SK-N-MC (cell line): ENCODE results near the gene ATRNL1.
A peak's percentile ranks its signal among the peaks of the same experiment; 100 is the strongest.

ENCODE experiments used
- DNase-seq: peaks from one replicate; pipeline ENCODE4 v3.0.0-alpha.2; 2011; ENCODE audit warnings: low read depth, low spot score
- H3K27ac ChIP-seq: fragments of 200-600 bp; sonication (generic); 2 replicates; pipeline ENCODE4 v1.5.1; 2016; ENCODE audit warnings: mixed run types
- H3K36me3 ChIP-seq: fragments of 200-600 bp; sonication (generic); 2 replicates; pipeline ENCODE4 v1.6.1; 2017; ENCODE audit warnings: antibody characterized with exemption, low read length, mixed read lengths; ENCODE audit not compliant: insufficient read depth
- H3K4me3 ChIP-seq: fragments of 200-600 bp; sonication (generic); 2 replicates; pipeline ENCODE4 v1.5.1; 2016
- H3K9ac ChIP-seq: fragments of 200-600 bp; sonication (generic); 2 replicates; pipeline ENCODE4 v1.8.0; 2017; ENCODE audit warnings: mixed run types, mixed read lengths; ENCODE audit not compliant: insufficient read length
- H3K9me3 ChIP-seq: fragments of 200-600 bp; sonication (generic); 2 replicates; pipeline ENCODE4 v1.6.1; 2017; ENCODE audit warnings: low read depth, mild to moderate bottlenecking, antibody characterized with exemption, low read length, moderate library complexity, mixed read lengths
- EZH2 ChIP-seq: fragments of 200-600 bp; sonication (generic); IDR thresholded peaks from one replicate; pipeline ENCODE4 v1.6.1; 2017; ENCODE audit warnings: antibody characterized with exemption
- FOXP2 ChIP-seq: optimal IDR thresholded peaks from 2 replicates; pipeline ENCODE3; 2011; ENCODE audit warnings: mild to moderate bottlenecking, moderate library complexity; ENCODE audit not compliant: insufficient read depth; ENCODE audit errors: extremely low read length, control extremely low read depth
- POLR2AphosphoS5 ChIP-seq: IDR thresholded peaks from 2 replicates; pipeline ENCODE4 v1.6.1; 2012; ENCODE audit warnings: mild to moderate bottlenecking, low read depth, low read length, borderline replicate concordance

Gene ATRNL1

DNA sequence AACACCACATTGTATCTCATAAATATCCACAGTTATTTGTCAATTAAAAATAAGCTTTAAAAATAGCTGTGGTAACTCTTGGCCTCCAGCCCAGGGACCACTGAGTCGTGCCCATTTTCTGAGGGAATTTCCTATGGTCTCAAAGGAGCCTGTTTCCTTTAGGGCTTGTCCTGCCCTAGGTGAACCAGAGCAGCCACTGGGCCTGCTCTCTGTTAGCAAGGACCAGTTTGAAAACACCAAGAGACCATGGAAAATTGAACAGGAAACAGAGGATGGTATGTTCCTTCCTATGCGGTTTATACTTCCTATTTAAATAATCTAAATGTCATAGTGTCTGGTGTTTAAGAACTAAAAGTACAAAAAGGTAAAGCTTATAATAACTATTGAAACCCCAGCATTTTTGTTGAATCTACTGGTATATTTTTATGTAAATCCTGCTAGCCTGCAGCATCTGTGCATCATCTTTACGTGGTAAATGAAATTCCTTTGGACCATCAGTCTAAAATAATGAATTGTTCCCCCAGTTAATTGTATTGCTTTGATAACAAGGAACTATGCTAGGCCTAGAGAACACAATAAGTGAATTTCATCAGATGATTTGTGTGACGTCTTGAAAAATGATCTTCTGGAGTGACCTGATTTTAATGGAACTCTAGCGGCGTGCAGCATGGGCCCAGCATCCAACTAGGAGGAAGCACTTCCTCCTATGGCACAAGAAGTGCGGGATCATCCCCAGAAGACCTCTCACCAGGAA is 846.1 kb downstream of the ATRNL1 start:
- peak; percentile 56 for DNase-seq
- TF ChIP-seq POLR2AphosphoS5 (peak; percentile 15; the same call in 1 of the 2 replicates), EZH2 (no peak)

DNA sequence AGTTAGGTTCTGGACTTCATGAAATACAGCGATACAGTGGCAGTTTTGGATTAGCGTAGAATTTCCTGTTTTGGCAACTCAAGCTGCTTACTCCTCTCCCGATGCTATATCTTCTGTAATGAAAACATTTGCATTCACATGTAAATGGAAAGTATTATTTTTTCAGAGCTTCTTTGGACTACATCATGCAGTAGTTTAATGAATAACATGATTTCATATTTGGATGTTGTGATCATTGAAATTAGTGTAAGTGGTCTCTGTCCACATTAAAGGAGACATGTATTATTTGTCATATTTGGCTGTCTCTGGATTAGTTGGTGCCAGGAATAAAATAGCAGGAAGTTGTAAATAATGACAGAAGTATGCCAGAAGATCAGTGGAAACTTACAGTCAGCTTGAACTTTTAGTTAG is 848.2 kb downstream of the ATRNL1 start:
- no peaks in the 10 kb centered on the region for H3K36me3 ChIP-seq
- TF ChIP-seq FOXP2 (no peak), POLR2AphosphoS5 (no peak), EZH2 (no peak)
- no peak overlapping the region for H3K4me3 ChIP-seq
- DNase-seq, result no peak
- no peaks in the 10 kb centered on the region for H3K9me3 ChIP-seq
- H3K27ac ChIP-seq, result no peak overlapping the region
- no peak overlapping the region for H3K9ac ChIP-seq

More for the DNA sequence above, 846.1 kb downstream of the ATRNL1 start:
- Histone ChIP-seq H3K9ac (no peak overlapping the region), H3K27ac (no peak overlapping the region), H3K36me3 (no peaks in the 10 kb centered on the region), H3K9me3 (no peaks in the 10 kb centered on the region), H3K4me3 (no peak overlapping the region)

- H3K4me3 ChIP-seq, result no peak overlapping the region
- DNase-seq, result no peak
Observed at GRCh38 chr10:115942101-115942500, 848.9 kb downstream of the ATRNL1 start.

GRCh38 chr10:115944538-115944937 is 851.4 kb downstream of the ATRNL1 start:
- H3K4me3 ChIP-seq, result no peak overlapping the region
- H3K36me3 ChIP-seq, result no peaks in the 10 kb centered on the region
- DNase-seq, result no peak
- H3K27ac ChIP-seq, result no peak overlapping the region
- no peak overlapping the region for H3K9ac ChIP-seq
- TF ChIP-seq EZH2, result no peak
- TF ChIP-seq FOXP2, result no peak
- TF ChIP-seq POLR2AphosphoS5, result no peak
- no peaks in the 10 kb centered on the region for H3K9me3 ChIP-seq

More at GRCh38 chr10:115942101-115942500, 848.9 kb downstream of the ATRNL1 start:
- Histone ChIP-seq H3K36me3 (no peaks in the 10 kb centered on the region), H3K9ac (no peak overlapping the region), H3K27ac (no peak overlapping the region), H3K9me3 (no peaks in the 10 kb centered on the region)
- TF ChIP-seq EZH2 (no peak), FOXP2 (no peak), POLR2AphosphoS5 (no peak)

GRCh38 chr10:115945701-115946445 is 852.7 kb downstream of the ATRNL1 start:
- H3K9me3 ChIP-seq, result no peaks in the 10 kb centered on the region
- no peaks in the 10 kb centered on the region for H3K36me3 ChIP-seq
- no peak overlapping the region for H3K27ac ChIP-seq
- DNase-seq, result no peak
- no peak for TF ChIP-seq EZH2
- TF ChIP-seq POLR2AphosphoS5, result no peak
- TF ChIP-seq FOXP2, result no peak
- no peak overlapping the region for H3K4me3 ChIP-seq
- no peak overlapping the region for H3K9ac ChIP-seq

DNA sequence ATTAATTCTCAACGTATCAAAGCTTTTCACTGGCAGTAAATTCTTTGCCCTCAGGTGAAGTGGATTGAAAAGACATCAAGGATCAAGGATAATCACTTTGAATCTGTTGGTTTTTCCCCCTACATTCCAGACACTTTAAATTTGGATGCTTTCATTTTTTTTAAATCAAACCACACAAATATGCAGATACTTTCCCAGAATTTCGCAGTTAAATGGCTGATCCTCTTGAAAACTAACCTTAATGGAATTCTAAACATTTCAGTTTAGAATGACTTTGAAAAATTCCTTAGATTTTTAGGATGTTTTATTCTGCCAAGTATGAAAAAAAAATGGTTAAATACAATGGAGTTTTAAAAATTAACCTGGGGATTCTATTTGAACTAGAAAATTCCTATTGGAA is 853.9 kb downstream of the ATRNL1 start:
- DNase-seq, result no peak
- H3K36me3 ChIP-seq, result no peaks in the 10 kb centered on the region
- H3K27ac ChIP-seq, result no peak overlapping the region
- TF ChIP-seq FOXP2 (no peak), EZH2 (no peak), POLR2AphosphoS5 (no peak)
- H3K9ac ChIP-seq, result no peak overlapping the region
- H3K9me3 ChIP-seq, result no peaks in the 10 kb centered on the region
- no peak overlapping the region for H3K4me3 ChIP-seq

GRCh38 chr10:115948465-115948864 is 855.3 kb downstream of the ATRNL1 start:
- H3K36me3 ChIP-seq, result no peaks in the 10 kb centered on the region
- no peaks in the 10 kb centered on the region for H3K9me3 ChIP-seq
- H3K27ac ChIP-seq, result no peak overlapping the region
- H3K9ac ChIP-seq, result no peak overlapping the region
- TF ChIP-seq FOXP2 (no peak), POLR2AphosphoS5 (no peak), EZH2 (no peak)
- DNase-seq, result no peak
- H3K4me3 ChIP-seq, result no peak overlapping the region

DNA sequence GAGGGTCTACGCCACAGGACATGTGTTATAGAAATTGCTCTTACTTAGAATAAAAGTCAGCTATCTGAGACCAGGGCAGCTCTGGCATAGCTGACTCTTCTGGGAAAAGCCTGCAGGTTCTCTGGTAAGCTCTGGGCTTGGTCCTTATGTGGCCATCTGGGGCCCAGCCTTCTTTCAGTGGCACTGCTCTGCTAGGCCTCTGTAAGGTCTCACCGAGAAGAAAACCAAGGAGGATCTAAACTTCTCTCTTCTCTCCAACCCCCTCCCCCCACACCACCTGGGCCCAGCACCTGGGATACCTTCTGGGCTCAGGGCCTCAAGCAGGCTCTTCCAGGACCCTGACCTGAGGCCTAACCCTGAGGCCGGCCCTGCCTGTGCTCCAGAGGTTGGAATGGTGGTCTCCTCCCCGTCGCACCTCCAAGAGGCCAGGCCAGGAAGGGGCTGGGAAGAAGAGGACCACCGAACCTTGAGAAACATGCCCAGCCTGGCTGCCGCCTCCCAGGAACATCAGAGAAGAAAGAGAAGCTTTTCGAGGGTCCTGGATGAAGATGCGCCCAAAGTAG is 856.2 kb downstream of the ATRNL1 start:
- TF ChIP-seq EZH2, result no peak
- TF ChIP-seq POLR2AphosphoS5, result no peak
- no peak for TF ChIP-seq FOXP2
- H3K4me3 ChIP-seq, result no peak overlapping the region
- no peak for DNase-seq
- no peaks in the 10 kb centered on the region for H3K36me3 ChIP-seq
- H3K27ac ChIP-seq, result no peak overlapping the region
- no peak overlapping the region for H3K9ac ChIP-seq
- no peaks in the 10 kb centered on the region for H3K9me3 ChIP-seq

DNA sequence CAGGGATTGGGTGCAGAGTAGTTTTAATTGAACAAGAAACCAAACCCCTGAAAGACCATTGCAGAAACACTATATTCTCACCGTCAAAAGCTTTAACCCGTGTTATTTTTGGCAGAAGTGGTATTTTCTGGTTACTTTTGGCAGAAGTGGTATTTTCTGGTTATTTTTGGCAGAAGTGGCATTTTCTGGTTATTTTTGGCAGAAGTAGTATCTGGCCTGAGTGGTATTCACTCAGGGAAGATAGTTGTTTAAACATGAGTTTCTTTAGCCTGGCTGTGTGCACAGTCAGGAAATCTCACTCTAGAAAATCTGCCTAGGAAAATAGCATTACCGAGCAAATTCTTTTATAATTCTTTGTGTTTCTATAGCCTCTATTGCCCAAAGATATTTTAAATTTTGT is 857.2 kb downstream of the ATRNL1 start:
- H3K9me3 ChIP-seq, result no peaks in the 10 kb centered on the region
- H3K36me3 ChIP-seq, result no peaks in the 10 kb centered on the region
- H3K27ac ChIP-seq, result no peak overlapping the region
- DNase-seq, result no peak
- H3K4me3 ChIP-seq, result no peak overlapping the region
- no peak overlapping the region for H3K9ac ChIP-seq
- TF ChIP-seq FOXP2 (no peak), POLR2AphosphoS5 (no peak), EZH2 (no peak)
